Fibroblast of villous mesenchyme (primary cell): ENCODE results near the gene CIT. TPM values are rescaled to one million over a fixed set of nuclear protein-coding genes. Genes with fewer than 3 reads are reported as not detected.

Experiments used
- DNase-seq: peaks from one replicate; pipeline ENCODE4 v3.0.0-alpha.2; 2010; ENCODE audit warnings: low read depth
- H3K4me3 ChIP-seq: 2 replicates; pipeline ENCODE4 v1.5.1; 2011; ENCODE audit warnings: low read depth, mild to moderate bottlenecking, low read length
- CTCF ChIP-seq: IDR thresholded peaks from 2 replicates; pipeline ENCODE4 v1.5.1; 2012; ENCODE audit warnings: low read depth, mild to moderate bottlenecking, low read length; ENCODE audit not compliant: insufficient read depth
- total RNA-seq: library from RNA; depleted of rRNA; stranded (reverse); fragments of >200 nt; gene quantifications from 2 replicates; pipeline ENCODE4 v1.2.3, GENCODE V29; 2012

CIT gene
- total RNA-seq, 1 donor: 20.7 TPM

DNA sequence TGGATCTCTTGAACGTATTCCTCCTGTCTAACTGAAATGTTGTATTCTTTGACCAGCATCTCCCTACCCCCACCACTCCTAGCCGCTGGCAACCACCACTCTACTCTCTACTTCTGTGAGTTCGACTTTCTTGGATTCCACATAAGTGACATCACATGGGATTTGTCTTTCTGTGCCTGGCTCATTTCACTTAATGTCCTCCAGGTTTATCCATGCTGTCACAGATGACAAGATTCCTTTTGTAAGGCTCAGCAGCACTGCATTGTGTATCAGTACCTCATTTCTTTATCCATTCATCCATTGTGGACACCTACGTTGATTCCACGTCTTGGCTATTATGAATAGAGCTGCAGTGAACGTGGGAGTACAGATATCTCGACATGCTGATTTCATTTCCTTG lies 198.7 kb downstream of the CIT start:
- no peak for TF ChIP-seq CTCF
- no peak for DNase-seq
- no peak overlapping the region for H3K4me3 ChIP-seq

DNA sequence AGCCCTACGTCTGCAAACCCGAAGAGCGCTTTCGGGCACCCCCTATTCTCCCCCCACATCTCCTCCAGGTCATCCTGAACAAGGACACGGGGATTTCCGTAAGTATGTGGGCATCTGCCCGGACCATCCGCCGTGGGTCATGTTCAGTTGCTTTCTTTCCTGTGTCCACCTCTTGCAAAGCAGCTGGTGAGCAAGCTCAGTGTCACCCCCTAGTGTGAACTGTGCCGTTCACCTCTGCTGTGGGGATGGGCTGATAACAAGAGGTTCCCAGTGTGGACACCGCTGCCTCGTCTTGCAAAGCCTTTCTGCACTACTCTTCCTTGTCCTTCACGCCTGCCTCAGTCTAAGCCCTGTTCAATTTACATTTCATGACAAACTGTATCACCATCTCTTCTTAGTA lies 200.5 kb downstream of the CIT start:
- DNase-seq: no peak
- no peak for TF ChIP-seq CTCF
- no peak overlapping the region for H3K4me3 ChIP-seq

- no peak for TF ChIP-seq CTCF
- no peak overlapping the region for H3K4me3 ChIP-seq
- DNase-seq: peak; percentile 88
These were observed 201.1 kb downstream of the CIT start for GRCh38 chr12:119676022-119676421.

- no peak for TF ChIP-seq CTCF
These were observed 202.6 kb downstream of the CIT start for GRCh38 chr12:119674560-119674959.

DNA sequence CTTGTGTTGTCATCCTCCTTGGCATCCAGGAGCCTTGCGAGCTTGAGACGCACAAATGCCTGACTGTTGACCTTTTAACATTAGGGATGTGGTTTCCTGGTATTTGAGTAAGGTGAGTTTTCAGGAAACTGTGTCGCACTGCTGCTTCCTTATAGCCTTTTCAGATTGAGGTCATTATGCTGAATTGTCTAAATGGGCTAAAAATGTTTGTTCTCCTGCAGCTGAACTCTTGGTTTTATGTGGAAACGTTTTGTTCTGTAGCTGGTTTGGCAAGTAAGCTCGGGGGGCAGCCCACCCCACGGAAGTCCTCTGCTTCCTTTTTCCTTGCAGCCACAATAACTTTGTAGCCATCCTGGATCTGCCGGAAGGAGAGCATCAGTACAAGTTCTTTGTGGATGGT lies 203.5 kb downstream of the CIT start:
- TF ChIP-seq CTCF: no peak
- no peak for DNase-seq
- H3K4me3 ChIP-seq: no peak overlapping the region

More at GRCh38 chr12:119674560-119674959, 202.6 kb downstream of the CIT start:
- DNase-seq: no peak
- H3K4me3 ChIP-seq: no peak overlapping the region

- no peak overlapping the region for H3K4me3 ChIP-seq
- DNase-seq: no peak
- TF ChIP-seq CTCF: no peak
These were observed 204.9 kb downstream of the CIT start for GRCh38 chr12:119672194-119672593.

DNA sequence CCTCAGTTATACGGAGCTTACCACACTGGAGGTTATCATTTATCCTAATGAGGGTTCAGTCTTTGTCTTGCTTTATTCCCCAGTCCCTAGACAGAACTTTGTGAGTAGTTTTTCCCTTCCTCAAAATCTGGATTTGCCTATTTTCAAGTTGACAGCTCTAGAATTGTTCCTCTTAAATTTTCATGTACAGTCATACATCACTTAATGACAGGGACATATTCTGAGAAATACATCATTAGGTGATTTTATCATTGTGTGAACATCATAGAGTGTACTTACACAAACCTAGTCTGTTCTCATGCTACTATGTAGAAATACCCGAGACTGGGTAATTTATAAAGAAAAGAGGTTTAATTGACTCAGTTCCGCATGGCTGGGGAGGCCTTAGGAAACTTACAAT lies 206.1 kb downstream of the CIT start:
- H3K4me3 ChIP-seq: no peak overlapping the region
- DNase-seq: no peak
- TF ChIP-seq CTCF: no peak
